ENCODE data around the gene KATNAL2. TPM values are rescaled to one million over a fixed set of nuclear protein-coding genes. Genes with fewer than 3 reads are reported as not detected.

The KATNAL2 gene
- total and polyA plus RNA-seq, 4 donors = 1.6 to 3.2 (median 1.8) TPM

GRCh38 chr18:47075098-47075883 lies 157.9 kb downstream of the KATNAL2 start:
- no peak for ATAC-seq (ENCODE audit: low FRiP score)
- H3K4me3 ChIP-seq (ENCODE audit: low read length in 2 of 2) = no peak overlapping the region

GRCh38 chr18:47077111-47077510 lies 159.7 kb downstream of the KATNAL2 start:
- H3K4me1 ChIP-seq (ENCODE audit: control insufficient read depth in 1 of 2, insufficient read depth in 2 of 2, low read length in 2 of 2) = no peaks in the 10 kb centered on the region
- H3K4me3 ChIP-seq (ENCODE audit: low read length in 2 of 2) = no peak overlapping the region
- no peaks in the 10 kb centered on the region for H3K36me3 ChIP-seq (ENCODE audit: control insufficient read depth in 1 of 2, insufficient read depth in 2 of 2, low read length in 1 of 2)
- no peak for ATAC-seq (ENCODE audit: low FRiP score)
- no peak for DNase-seq
- no peak overlapping the region for H3K27ac ChIP-seq (ENCODE audit: low read depth in 1 of 2, low read length in 2 of 2)
- no peaks in the 10 kb centered on the region for H3K27me3 ChIP-seq (ENCODE audit: control insufficient read depth in 1 of 2, insufficient read depth in 2 of 2, low read length in 1 of 2)
- WGBS, 2 donors = 70% methylated on average over 7 of the region's 7 CpGs
- H3K9me3 ChIP-seq (ENCODE audit: control insufficient read depth, low read length) = no peaks in the 10 kb centered on the region
- intact Hi-C loops (cut with DNase I) = no loop called here

More at GRCh38 chr18:47075098-47075883, 157.9 kb downstream of the KATNAL2 start:
- 19 to 33% methylated on average over 13 of the region's 13 CpGs for WGBS, 2 donors
- no peaks in the 10 kb centered on the region for H3K36me3 ChIP-seq (ENCODE audit: control insufficient read depth in 1 of 2, insufficient read depth in 2 of 2, low read length in 1 of 2)
- H3K27me3 ChIP-seq (ENCODE audit: control insufficient read depth in 1 of 2, insufficient read depth in 2 of 2, low read length in 1 of 2) = no peaks in the 10 kb centered on the region
- H3K4me1 ChIP-seq (ENCODE audit: control insufficient read depth in 1 of 2, insufficient read depth in 2 of 2, low read length in 2 of 2) = no peaks in the 10 kb centered on the region
- no peak for DNase-seq
- no peak overlapping the region for H3K27ac ChIP-seq (ENCODE audit: low read depth in 1 of 2, low read length in 2 of 2)
- intact Hi-C loops (cut with DNase I) = no loop called here
- H3K9me3 ChIP-seq (ENCODE audit: control insufficient read depth, low read length) = no peaks in the 10 kb centered on the region

- Histone ChIP-seq H3K36me3 (ENCODE audit: control insufficient read depth in 1 of 2, insufficient read depth in 2 of 2, low read length in 1 of 2) (no peaks in the 10 kb centered on the region), H3K27me3 (ENCODE audit: control insufficient read depth in 1 of 2, insufficient read depth in 2 of 2, low read length in 1 of 2) (no peaks in the 10 kb centered on the region), H3K27ac (ENCODE audit: low read depth in 1 of 2, low read length in 2 of 2) (no peak overlapping the region), H3K4me1 (ENCODE audit: control insufficient read depth in 1 of 2, insufficient read depth in 2 of 2, low read length in 2 of 2) (no peaks in the 10 kb centered on the region), H3K4me3 (ENCODE audit: low read length in 2 of 2) (no peak overlapping the region), H3K9me3 (ENCODE audit: control insufficient read depth, low read length) (no peaks in the 10 kb centered on the region)
- 93 to 95% methylated on average over 2 of the region's 2 CpGs for WGBS, 2 donors
- DNase-seq (no peak), ATAC-seq (ENCODE audit: low FRiP score) (no peak)
- intact Hi-C loops (cut with DNase I) = no loop called here
These were observed 163.5 kb downstream of the KATNAL2 start for GRCh38 chr18:47080872-47081271.

- no peak overlapping the region for H3K4me3 ChIP-seq (ENCODE audit: low read length in 2 of 2)
- H3K27ac ChIP-seq (ENCODE audit: low read depth in 1 of 2, low read length in 2 of 2) = no peak overlapping the region
- H3K36me3 ChIP-seq (ENCODE audit: control insufficient read depth in 1 of 2, insufficient read depth in 2 of 2, low read length in 1 of 2) = no peaks in the 10 kb centered on the region
- DNase-seq (no peak), ATAC-seq (ENCODE audit: low FRiP score) (no peak)
- H3K9me3 ChIP-seq (ENCODE audit: control insufficient read depth, low read length) = no peaks in the 10 kb centered on the region
- H3K4me1 ChIP-seq (ENCODE audit: control insufficient read depth in 1 of 2, insufficient read depth in 2 of 2, low read length in 2 of 2) = no peaks in the 10 kb centered on the region
- intact Hi-C loops (cut with DNase I) = no loop called here
- H3K27me3 ChIP-seq (ENCODE audit: control insufficient read depth in 1 of 2, insufficient read depth in 2 of 2, low read length in 1 of 2) = no peaks in the 10 kb centered on the region
- 83 to 84% methylated on average over 2 of the region's 2 CpGs for WGBS, 2 donors
These were observed 164.2 kb downstream of the KATNAL2 start for GRCh38 chr18:47081578-47081977.

- H3K36me3 ChIP-seq (ENCODE audit: control insufficient read depth in 1 of 2, insufficient read depth in 2 of 2, low read length in 1 of 2) = no peaks in the 10 kb centered on the region
- DNase-seq (no peak), ATAC-seq (ENCODE audit: low FRiP score) (no peak)
- no peaks in the 10 kb centered on the region for H3K27me3 ChIP-seq (ENCODE audit: control insufficient read depth in 1 of 2, insufficient read depth in 2 of 2, low read length in 1 of 2)
- intact Hi-C loops (cut with DNase I) = no loop called here
- WGBS, 2 donors = 83 to 87% methylated on average over 5 of the region's 5 CpGs
- H3K9me3 ChIP-seq (ENCODE audit: control insufficient read depth, low read length) = no peaks in the 10 kb centered on the region
- H3K27ac ChIP-seq (ENCODE audit: low read depth in 1 of 2, low read length in 2 of 2) = no peak overlapping the region
- H3K4me3 ChIP-seq (ENCODE audit: low read length in 2 of 2) = no peak overlapping the region
- H3K4me1 ChIP-seq (ENCODE audit: control insufficient read depth in 1 of 2, insufficient read depth in 2 of 2, low read length in 2 of 2) = no peaks in the 10 kb centered on the region
These were observed 170.3 kb downstream of the KATNAL2 start for GRCh38 chr18:47087676-47088075.

GRCh38 chr18:47095810-47096209 lies 178.4 kb downstream of the KATNAL2 start:
- H3K4me3 ChIP-seq (ENCODE audit: low read length in 2 of 2) = no peak overlapping the region
- WGBS, 2 donors = 77 to 87% methylated on average over 3 of the region's 3 CpGs
- no peaks in the 10 kb centered on the region for H3K9me3 ChIP-seq (ENCODE audit: control insufficient read depth, low read length)
- no peaks in the 10 kb centered on the region for H3K36me3 ChIP-seq (ENCODE audit: control insufficient read depth in 1 of 2, insufficient read depth in 2 of 2, low read length in 1 of 2)
- H3K27ac ChIP-seq (ENCODE audit: low read depth in 1 of 2, low read length in 2 of 2) = no peak overlapping the region
- DNase-seq (no peak), ATAC-seq (ENCODE audit: low FRiP score) (no peak)
- no peaks in the 10 kb centered on the region for H3K27me3 ChIP-seq (ENCODE audit: control insufficient read depth in 1 of 2, insufficient read depth in 2 of 2, low read length in 1 of 2)
- intact Hi-C loops (cut with DNase I) = no loop called here
- no peaks in the 10 kb centered on the region for H3K4me1 ChIP-seq (ENCODE audit: control insufficient read depth in 1 of 2, insufficient read depth in 2 of 2, low read length in 2 of 2)

- no peak for DNase-seq
- no peaks in the 10 kb centered on the region for H3K9me3 ChIP-seq (ENCODE audit: control insufficient read depth, low read length)
- WGBS, 2 donors = 18 to 19% methylated on average over 12 of the region's 12 CpGs
- no peak for ATAC-seq (ENCODE audit: low FRiP score)
- H3K27ac ChIP-seq (ENCODE audit: low read depth in 1 of 2, low read length in 2 of 2) = no peak overlapping the region
- H3K4me3 ChIP-seq (ENCODE audit: low read length in 2 of 2) = no peak overlapping the region
- H3K4me1 ChIP-seq (ENCODE audit: control insufficient read depth in 1 of 2, insufficient read depth in 2 of 2, low read length in 2 of 2) = no peaks in the 10 kb centered on the region
- intact Hi-C loops (cut with DNase I) = loop anchor here (2.0 to 5.0 kb wide), 2 partner anchors 104 to 647 kb away; no protein-coding TSS in a partner anchor
- no peaks in the 10 kb centered on the region for H3K27me3 ChIP-seq (ENCODE audit: control insufficient read depth in 1 of 2, insufficient read depth in 2 of 2, low read length in 1 of 2)
- H3K36me3 ChIP-seq (ENCODE audit: control insufficient read depth in 1 of 2, insufficient read depth in 2 of 2, low read length in 1 of 2) = peaks cover 0 to 5% of the 10 kb centered on the region in 2 donors
These were observed 182.9 kb downstream of the KATNAL2 start for GRCh38 chr18:47100212-47100831.

GRCh38 chr18:47108373-47108772 lies 191.0 kb downstream of the KATNAL2 start:
- Histone ChIP-seq H3K4me3 (ENCODE audit: low read length in 2 of 2) (no peak overlapping the region), H3K27me3 (ENCODE audit: control insufficient read depth in 1 of 2, insufficient read depth in 2 of 2, low read length in 1 of 2) (no peaks in the 10 kb centered on the region), H3K4me1 (ENCODE audit: control insufficient read depth in 1 of 2, insufficient read depth in 2 of 2, low read length in 2 of 2) (no peaks in the 10 kb centered on the region), H3K36me3 (ENCODE audit: control insufficient read depth in 1 of 2, insufficient read depth in 2 of 2, low read length in 1 of 2) (peaks cover 11 to 15% of the 10 kb centered on the region in 2 donors), H3K27ac (ENCODE audit: low read depth in 1 of 2, low read length in 2 of 2) (no peak overlapping the region), H3K9me3 (ENCODE audit: control insufficient read depth, low read length) (no peaks in the 10 kb centered on the region)
- 76% methylated on average over 3 of the region's 3 CpGs for WGBS, 2 donors
- intact Hi-C loops (cut with DNase I) = no loop called here
- no peak for DNase-seq
- ATAC-seq (ENCODE audit: low FRiP score) = no peak

GRCh38 chr18:47108998-47109405 lies 191.6 kb downstream of the KATNAL2 start:
- no peaks in the 10 kb centered on the region for H3K4me1 ChIP-seq (ENCODE audit: control insufficient read depth in 1 of 2, insufficient read depth in 2 of 2, low read length in 2 of 2)
- peaks cover 13 to 15% of the 10 kb centered on the region in 2 donors for H3K36me3 ChIP-seq (ENCODE audit: control insufficient read depth in 1 of 2, insufficient read depth in 2 of 2, low read length in 1 of 2)
- H3K9me3 ChIP-seq (ENCODE audit: control insufficient read depth, low read length) = no peaks in the 10 kb centered on the region
- 80 to 83% methylated on average over 7 of the region's 7 CpGs for WGBS, 2 donors
- no peak overlapping the region for H3K27ac ChIP-seq (ENCODE audit: low read depth in 1 of 2, low read length in 2 of 2)
- no peak overlapping the region for H3K4me3 ChIP-seq (ENCODE audit: low read length in 2 of 2)
- DNase-seq (no peak), ATAC-seq (ENCODE audit: low FRiP score) (no peak)
- H3K27me3 ChIP-seq (ENCODE audit: control insufficient read depth in 1 of 2, insufficient read depth in 2 of 2, low read length in 1 of 2) = no peaks in the 10 kb centered on the region
- intact Hi-C loops (cut with DNase I) = no loop called here
